Measurements from ENCODE around the gene COL13A1. TPM values are rescaled to one million over a fixed set of nuclear protein-coding genes. Genes with fewer than 3 reads are reported as not detected.

COL13A1 gene
- total and polyA plus RNA-seq, 2 of the 8 experiments (the other 6 are each of a cell fraction or from before 2014, with no cell fraction given) = 2.6 to 5.2 TPM

- Histone ChIP-seq H3K18ac (ENCODE audit: extremely low read depth, low read length) (peak overlapping the region; percentile 68; the same call in 1 of the 2 replicates), H2BK15ac (ENCODE audit: low read length) (no peak overlapping the region), H3K9ac (replicated peaks in 1 of 4; ENCODE audit: extremely low read depth in 1 of 4, low read depth in 3 of 4, low read length in 3 of 4) (no peak overlapping the region), H3K36me3 (ENCODE audit: control insufficient read depth in 2 of 4, insufficient read depth in 4 of 4, low read length in 3 of 4) (no peaks in the 10 kb centered on the region), H3K79me2 (ENCODE audit: control insufficient read depth in 1 of 2, insufficient read depth in 2 of 2, low read length in 2 of 2) (no peaks in the 10 kb centered on the region), H3K4me2 (ENCODE audit: insufficient read depth in 1 of 2, low read depth in 2 of 2, low read length in 2 of 2) (no peak overlapping the region), H3K79me1 (ENCODE audit: low read depth, low read length) (no peaks in the 10 kb centered on the region), H3K23me2 (ENCODE audit: low read depth, low read length) (peaks cover 2% of the 10 kb centered on the region; the same call in 1 of the 2 replicates), H3K23ac (ENCODE audit: insufficient read length) (no peak overlapping the region), H3K56ac (replicated peaks; ENCODE audit: insufficient read length, low read depth, low read length) (no peak overlapping the region), H4K20me1 (replicated peaks in 1 of 2; ENCODE audit: control insufficient read depth in 1 of 2, insufficient read depth in 2 of 2, low read length in 2 of 2) (no peaks in the 10 kb centered on the region), H2BK120ac (replicated peaks; ENCODE audit: low read depth, low read length) (no peak overlapping the region), H4K8ac (ENCODE audit: extremely low read depth, insufficient read depth, low read length) (no peak overlapping the region; the same call in 1 of the 2 replicates), H3K27ac (ENCODE audit: low read depth, low read length) (no peak overlapping the region), H4K91ac (replicated peaks; ENCODE audit: insufficient read length, low read length) (peak overlapping the region; percentile 76), H2BK5ac (ENCODE audit: low read depth, low read length) (peak overlapping the region; percentile 72; the same call in 1 of the 2 replicates), H2AFZ (ENCODE audit: low read length) (no peak overlapping the region), H2AK5ac (ENCODE audit: low read depth, low read length) (peak overlapping the region; percentile 61), H3K4me3 (ENCODE audit: extremely low read depth in 1 of 4, insufficient read depth in 2 of 4, low read depth in 3 of 4, low read length in 4 of 4) (no peak overlapping the region), H3K14ac (ENCODE audit: insufficient read length) (no peak overlapping the region), H3K4me1 (replicated peaks in 1 of 4; ENCODE audit: control insufficient read depth in 3 of 4, insufficient read depth in 4 of 4, low read length in 3 of 4) (peaks cover 9 to 41% (median 27%) of the 10 kb centered on the region in 4 experiments), H3K27me3 (replicated peaks in 1 of 4; ENCODE audit: control insufficient read depth in 3 of 4, extremely low read depth in 1 of 4, insufficient read depth in 3 of 4, low read length in 3 of 4) (no peaks in the 10 kb centered on the region; a peak in 3 of 7 replicates), H2BK20ac (ENCODE audit: low read length) (peak overlapping the region; percentile 84), H3K4ac (replicated peaks; ENCODE audit: insufficient read length, low read depth, low read length) (no peak overlapping the region), H2BK12ac (ENCODE audit: low read depth, low read length) (peak overlapping the region; percentile 86; the same call in 1 of the 2 replicates), H4K5ac (ENCODE audit: insufficient read length, low read depth, low read length) (no peak overlapping the region), H3K9me3 (ENCODE audit: insufficient read depth in 2 of 2, low read depth in 1 of 2, low read length in 1 of 2) (no peaks in the 10 kb centered on the region)
- WGBS, 2 experiments (ENCODE audit: extremely low coverage in 1 of 2, insufficient coverage in 1 of 2, insufficient read length in 1 of 2, insufficient replicate concordance in 2 of 2, low coverage in 1 of 2, low lambda C conversion rate in 2 of 2, missing lambda C conversion rate in 1 of 2) = 87% methylated on average over 10 of the region's 10 CpGs; no CpG with 5 or more reads in 1 of the 2 experiments
- ChIA-PET POLR2A (ENCODE audit: partially characterized antibody) (interaction anchor here (1.2 to 1.5 kb wide), 2 partner anchors 9 to 268 kb away, joined by 3 to 5 read pairs; no protein-coding TSS in a partner anchor), CTCF (ENCODE audit: partially characterized antibody) (interaction anchor here (0.9 to 4.8 kb wide), 9 partner anchors 10 to 91 kb away, joined by 3 to 21 read pairs (median 7); no protein-coding TSS in a partner anchor)
- FAIRE-seq (no peak), DNase-seq (ENCODE audit: low read depth in 1 of 2, low spot score in 2 of 2) (no peak)
- TF ChIP-seq SRF (IDR thresholded peaks at IDR 0.05; ENCODE audit: low read depth, low read length) (no peak), MAFK (IDR thresholded peaks at IDR 0.05; ENCODE audit: low read depth, low read length) (no peak), ATF3 (IDR thresholded peaks at IDR 0.05; ENCODE audit: insufficient read depth, low read depth, low read length) (no peak), POLR2A (IDR thresholded peaks at IDR 0.05; ENCODE audit: control extremely low read depth in 1 of 2, low read depth in 2 of 2, low read length in 2 of 2) (no peak), GABPA (IDR thresholded peaks at IDR 0.05; ENCODE audit: borderline replicate concordance, insufficient read depth, low read length) (no peak), HDAC2 (IDR thresholded peaks at IDR 0.05; ENCODE audit: borderline replicate concordance in 1 of 2, low read depth in 2 of 2, low read length in 2 of 2) (no peak), SIN3A (conservative IDR thresholded peaks at IDR 0.05 in 1 of 2, IDR thresholded peaks at IDR 0.05 in 1 of 2; ENCODE audit: low read depth in 1 of 2, low read length in 2 of 2) (no peak), GTF2F1 (IDR thresholded peaks at IDR 0.05; ENCODE audit: borderline replicate concordance, low read depth, low read length) (no peak), YY1 (IDR thresholded peaks at IDR 0.05; ENCODE audit: low read depth, low read length) (no peak), CEBPB (IDR thresholded peaks at IDR 0.05; ENCODE audit: low read depth, low read length) (no peak), TAF7 (optimal IDR thresholded peaks at IDR 0.05; ENCODE audit: borderline replicate concordance, low read depth, low read length) (no peak)
Observed at GRCh38 chr10:69878038-69878437, 76.3 kb downstream of the COL13A1 start.

All from H1 (cell line).